Endothelial cell of umbilical vein (primary cell): ENCODE data around the gene SCGN. TPM values are rescaled to one million over a fixed set of nuclear protein-coding genes. Genes with fewer than 3 reads are reported as not detected.

ENCODE experiments used
- BruUV-seq: library from RNA; stranded (reverse); fragments of 400-500 nt; replicated peaks from 2 replicates; lab custom pipeline; 2021; lab: Mats Ljungman, UMichigan
- CTCF ChIA-PET: fragments of 300-600, 350-600 bp; sonication (Branson Sonifier 250); formaldehyde crosslinking; loops from one replicate; lab custom pipeline; 2021; ENCODE audit warnings: antibody characterized with exemption, inconsistent platforms; lab: Charles Lee
- POLR2A ChIA-PET: fragments of 300-600, 350-600 bp; sonication (Branson Sonifier 250); formaldehyde crosslinking; loops from one replicate; lab custom pipeline; 2021; ENCODE audit warnings: antibody characterized with exemption, inconsistent platforms; lab: Charles Lee
- DNase-seq: peaks from one replicate; pipeline ENCODE4 v3.0.0-alpha.2; 2011; ENCODE audit warnings: low read depth, low spot score
- FAIRE-seq: peaks from 2 replicates; lab custom pipeline; 2011; peaks lifted over from hg19 to GRCh38; lab: Jason Lieb, UNC
- H2AFZ ChIP-seq: 2 replicates; pipeline ENCODE4 v1.6.0; 2012; ENCODE audit warnings: low read depth, low read length, control low read depth, inconsistent platforms
- H3K27ac ChIP-seq: 2 replicates; pipeline ENCODE4 v1.5.1; 2011; ENCODE audit warnings: low read depth, mild to moderate bottlenecking, control low read depth, low read length, moderate library complexity; ENCODE audit not compliant: insufficient read depth
- H3K27me3 ChIP-seq, 2 experiments: 2 replicates each; pipeline versions ENCODE4 v1.6.0 to v1.6.1; 2011; ENCODE audit warnings: low read length in 2 of 2, mixed read lengths in 1 of 2; ENCODE audit not compliant: control insufficient read depth in 2 of 2, insufficient read depth in 2 of 2
- H3K36me3 ChIP-seq, 2 experiments: 2 replicates in 1 of 2; 3 replicates in 1 of 2; pipeline ENCODE4 v1.5.1; 2011; ENCODE audit warnings: low read length in 2 of 2, mild to moderate bottlenecking in 1 of 2, moderate library complexity in 1 of 2; ENCODE audit not compliant: control insufficient read depth in 2 of 2, insufficient read depth in 2 of 2; ENCODE audit errors: extremely low read depth in 1 of 2
- H3K4me1 ChIP-seq: 3 replicates; pipeline ENCODE4 v1.5.1; 2011; ENCODE audit warnings: mild to moderate bottlenecking, low read length; ENCODE audit not compliant: control insufficient read depth, insufficient read depth; ENCODE audit errors: extremely low read depth
- H3K4me2 ChIP-seq: 2 replicates; pipeline ENCODE4 v1.6.1; 2011; ENCODE audit warnings: low read length, control low read depth, mixed read lengths; ENCODE audit not compliant: insufficient read depth
- H3K4me3 ChIP-seq, 3 experiments: fragments of 200-600 bp in 1 of 3; sonication (generic), shearing (Covaris generic) in 1 of 3; replicated peaks in 1 of 3; 2 replicates each; pipeline ENCODE4 v1.5.1; 2011 to 2016; ENCODE audit warnings: control low read depth in 3 of 3, low read length in 3 of 3, mild to moderate bottlenecking in 2 of 3, inconsistent platforms in 1 of 3, low read depth in 1 of 3, moderate library complexity in 1 of 3; ENCODE audit not compliant: insufficient read depth in 1 of 3
- H3K79me2 ChIP-seq: 2 replicates; pipeline ENCODE4 v1.6.0; 2012; ENCODE audit warnings: low read length, inconsistent platforms; ENCODE audit not compliant: control insufficient read depth, insufficient read depth
- H3K9ac ChIP-seq: replicated peaks from 2 replicates; pipeline ENCODE3; 2011; ENCODE audit warnings: low read length, control low read depth; ENCODE audit not compliant: insufficient read depth; ENCODE audit errors: extremely low read depth
- H3K9me1 ChIP-seq: replicated peaks from 3 replicates; pipeline ENCODE4 v1.6.0; 2011; ENCODE audit warnings: mild to moderate bottlenecking, low read length; ENCODE audit not compliant: control insufficient read depth, insufficient read depth; ENCODE audit errors: extremely low read depth
- H3K9me3 ChIP-seq: replicated peaks from 2 replicates; pipeline ENCODE4 v1.5.1; 2012; ENCODE audit warnings: low read length, inconsistent platforms; ENCODE audit not compliant: control insufficient read depth, insufficient read depth
- H4K20me1 ChIP-seq: replicated peaks from 2 replicates; pipeline ENCODE3; 2011; ENCODE audit warnings: mild to moderate bottlenecking, low read length; ENCODE audit not compliant: control insufficient read depth, insufficient read depth; ENCODE audit errors: extremely low read depth
- CTCF ChIP-seq, 2 donors: IDR thresholded peaks; 1 replicate in 1 of 2; 2 replicates in 1 of 2; pipeline ENCODE4 v1.5.1; 2011; ENCODE audit warnings: low read length in 2 of 2, mild to moderate bottlenecking in 2 of 2, moderate library complexity in 2 of 2, control low read depth in 1 of 2, inconsistent platforms in 1 of 2, low read depth in 1 of 2; ENCODE audit not compliant: insufficient read depth in 1 of 2; ENCODE audit errors: extremely low read depth in 1 of 2
- EZH2 ChIP-seq: IDR thresholded peaks from 2 replicates; pipeline ENCODE4 v1.6.1; 2012; ENCODE audit warnings: borderline replicate concordance, low read depth, mild to moderate bottlenecking, moderate library complexity, low read length, inconsistent platforms; ENCODE audit not compliant: severe bottlenecking
- FOS ChIP-seq: IDR thresholded peaks from 2 replicates; pipeline ENCODE4 v1.6.1; 2011; ENCODE audit warnings: mild to moderate bottlenecking, low read length, moderate library complexity, borderline replicate concordance; ENCODE audit not compliant: insufficient read depth
- GATA2 ChIP-seq: IDR thresholded peaks from 2 replicates; pipeline ENCODE4 v1.7.0; 2011; ENCODE audit warnings: low read depth, mild to moderate bottlenecking, moderate library complexity, mixed read lengths, low read length; ENCODE audit not compliant: insufficient read length, insufficient read depth
- JUN ChIP-seq: IDR thresholded peaks from 2 replicates; pipeline ENCODE4 v1.6.1; 2011; ENCODE audit warnings: borderline replicate concordance, low read depth; ENCODE audit not compliant: insufficient read length, insufficient read depth
- MYC ChIP-seq: IDR thresholded peaks from one replicate; pipeline ENCODE4 v1.6.1; 2011; ENCODE audit warnings: mild to moderate bottlenecking, low read depth, low read length
- POLR2A ChIP-seq: IDR thresholded peaks from 2 replicates; pipeline ENCODE4 v1.6.1; 2012; ENCODE audit warnings: low read depth, mild to moderate bottlenecking, control low read depth, low read length
- POLR2AphosphoS5 ChIP-seq: IDR thresholded peaks from 2 replicates; pipeline ENCODE4 v1.6.1; 2012; ENCODE audit warnings: low read depth, mild to moderate bottlenecking, control low read depth, low read length, moderate library complexity; ENCODE audit not compliant: insufficient read depth
- dilution Hi-C: fragments of 300-500 bp; cut with MboI; formaldehyde crosslinking; loops from one replicate; pipeline ENCODE4 v1.15.0; 2019; ENCODE audit warnings: low sequenced_read_pairs; ENCODE audit not compliant: extremely low pct_ligation_motif_present
- intact Hi-C: fragments of 100-400 bp; cut with micrococcal nuclease; formaldehyde crosslinking; loops from one replicate; pipeline ENCODE4 v1.10.0; 2022
- polyA plus RNA-seq, 4 experiments: library from polyadenylated mRNA; depleted of rRNA in 3 of 4; stranded (reverse) in 3 of 4; unstranded in 1 of 4; fragments of >200 nt; gene quantifications; 2 replicates each; pipeline versions ENCODE4 v1.2.1 to v1.2.3, GENCODE V29; 2011 to 2012; ENCODE audit warnings: missing spikeins in 1 of 4
- total RNA-seq: library from RNA; stranded (reverse); gene quantifications from 2 replicates; pipeline ENCODE4 v1.2.3, GENCODE V29; 2021
- TF ChIP-seq, protein P1 (sequence below): IDR thresholded peaks from 2 replicates; pipeline ENCODE4 v1.6.1; 2011; ENCODE audit not compliant: insufficient read depth, insufficient read length

Gene SCGN
- total and polyA plus RNA-seq, 2 donors (not counting 3 experiments of a cell fraction or from before 2014, with no cell fraction given): not detected

DNA sequence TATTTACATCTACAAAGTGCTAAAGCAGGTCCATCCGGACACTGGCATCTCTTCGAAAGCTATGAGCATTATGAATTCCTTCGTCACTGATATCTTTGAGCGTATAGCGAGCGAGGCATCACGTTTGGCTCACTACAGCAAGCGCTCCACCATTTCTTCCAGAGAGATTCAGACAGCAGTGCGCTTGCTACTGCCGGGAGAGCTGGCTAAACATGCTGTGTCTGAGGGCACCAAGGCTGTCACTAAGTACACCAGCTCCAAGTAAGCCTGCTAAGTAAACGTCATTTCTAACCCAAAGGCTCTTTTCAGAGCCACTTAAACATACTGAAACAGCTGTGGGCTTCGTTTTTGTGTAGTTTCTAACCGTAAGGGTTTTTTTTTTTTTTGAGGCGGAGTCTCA is 75.0 kb downstream of the SCGN start:
- Histone ChIP-seq H3K27ac (no peak overlapping the region), H3K27me3 (no peaks in the 10 kb centered on the region), H3K9ac (no peak overlapping the region), H3K4me1 (no peaks in the 10 kb centered on the region), H3K9me3 (no peaks in the 10 kb centered on the region), H3K79me2 (no peaks in the 10 kb centered on the region), H3K4me3 (no peak overlapping the region), H3K9me1 (no peaks in the 10 kb centered on the region), H4K20me1 (no peaks in the 10 kb centered on the region), H3K36me3 (no peaks in the 10 kb centered on the region), H3K4me2 (no peak overlapping the region), H2AFZ (no peak overlapping the region)
- TF ChIP-seq CTCF (IDR thresholded peaks at IDR 0.05; ENCODE audit: extremely low read depth in 1 of 2, insufficient read depth in 1 of 2, low read depth in 1 of 2, low read length in 2 of 2) (no peak), EZH2 (no peak), MYC (no peak), JUN (no peak), GATA2 (no peak), FOS (no peak), POLR2A (no peak), POLR2AphosphoS5 (no peak)
- TF ChIP-seq, protein P1, sequence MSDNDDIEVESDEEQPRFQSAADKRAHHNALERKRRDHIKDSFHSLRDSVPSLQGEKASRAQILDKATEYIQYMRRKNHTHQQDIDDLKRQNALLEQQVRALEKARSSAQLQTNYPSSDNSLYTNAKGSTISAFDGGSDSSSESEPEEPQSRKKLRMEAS: no peak
- CTCF ChIA-PET: interaction anchor here (2.0 kb wide), 1 partner anchor 9 kb away, joined by 10 read pairs; no protein-coding TSS in a partner anchor
- POLR2A ChIA-PET: no interaction called here
- intact Hi-C loops: no loop called here
- dilution Hi-C loops: no loop called here
- no TSS peak for BruUV-seq
- DNase-seq (no peak), FAIRE-seq (no peak)
